Panc1 (cell line): ENCODE measurements around the gene PDE4B. TPM values are rescaled to one million over a fixed set of nuclear protein-coding genes. Genes with fewer than 3 reads are reported as not detected.
"Not testable (repeated sequence)": the region's sequence is repeated elsewhere in the genome, so short reads cannot be mapped to it uniquely, and the experiment has no call there.

ENCODE experiments used
- ATAC-seq: fragments of 200-7000 bp; cut with Tn5 transposase; 2 replicates; pipeline ENCODE4 v1.9.1; 2020; ENCODE audit warnings: mild to moderate bottlenecking, moderate library complexity
- BruUV-seq: library from RNA; stranded (reverse); fragments of 400-500 nt; replicated peaks from 2 replicates; lab custom pipeline; 2021; lab: Mats Ljungman, UMichigan
- CTCF ChIA-PET: fragments of 300-600 bp; sonication (Branson Sonifier 250); formaldehyde crosslinking; loops from one replicate; lab custom pipeline; 2022; ENCODE audit warnings: antibody characterized with exemption; lab: Charles Lee
- POLR2A ChIA-PET: fragments of 300-600 bp; sonication (Branson Sonifier 250); formaldehyde crosslinking; loops from one replicate; lab custom pipeline; 2022; ENCODE audit warnings: antibody characterized with exemption; lab: Charles Lee
- DNase-seq: peaks from one replicate; pipeline ENCODE4 v3.0.0-alpha.2; 2010; ENCODE audit warnings: low read depth, low spot score
- H3K27ac ChIP-seq: 2 replicates; pipeline ENCODE4 v1.5.1; 2011; ENCODE audit warnings: mild to moderate bottlenecking, low read length, inconsistent platforms
- H3K27me3 ChIP-seq: fragments of 200-500 bp; sonication (Bioruptor generic); 2 replicates; pipeline ENCODE4 v1.6.0; 2014; ENCODE audit warnings: low read length, inconsistent platforms; ENCODE audit not compliant: control insufficient read depth, insufficient read depth
- H3K36me3 ChIP-seq: fragments of 200-500 bp; sonication (Bioruptor generic); 2 replicates; pipeline ENCODE4 v1.5.1; 2014; ENCODE audit warnings: inconsistent platforms, mild to moderate bottlenecking, low read length, moderate library complexity; ENCODE audit not compliant: control insufficient read depth, insufficient read depth
- H3K4me1 ChIP-seq: 2 replicates; pipeline ENCODE4 v1.5.1; 2011; ENCODE audit warnings: inconsistent platforms, mild to moderate bottlenecking, low read length, moderate library complexity; ENCODE audit not compliant: control insufficient read depth, insufficient read depth
- H3K4me3 ChIP-seq, 2 experiments: 2 replicates each; pipeline ENCODE4 v1.5.1; 2011 to 2012; ENCODE audit warnings: low read depth in 2 of 2, low read length in 2 of 2, mild to moderate bottlenecking in 2 of 2, inconsistent platforms in 1 of 2, moderate library complexity in 1 of 2
- H3K9me3 ChIP-seq: fragments of 200-500 bp; sonication (Bioruptor generic); 2 replicates; pipeline ENCODE4 v1.5.1; 2014; ENCODE audit warnings: low read depth, mild to moderate bottlenecking, inconsistent platforms, low read length, moderate library complexity; ENCODE audit not compliant: control insufficient read depth, insufficient read depth
- CTCF ChIP-seq: fragments of 450-650 bp; IDR thresholded peaks from 2 replicates; pipeline ENCODE4 v1.5.1; 2017; ENCODE audit warnings: mild to moderate bottlenecking
- POLR2AphosphoS5 ChIP-seq: IDR thresholded peaks from 2 replicates; pipeline ENCODE4 v1.6.1; 2012; ENCODE audit warnings: mild to moderate bottlenecking, low read depth, low read length, moderate library complexity
- SIN3A ChIP-seq: IDR thresholded peaks from 2 replicates; pipeline ENCODE4 v1.6.1; 2012; ENCODE audit warnings: low read depth, mild to moderate bottlenecking, low read length, moderate library complexity, borderline replicate concordance; ENCODE audit not compliant: insufficient read depth
- TCF7L2 ChIP-seq: IDR thresholded peaks from 2 replicates; pipeline ENCODE4 v1.6.1; 2011; ENCODE audit warnings: mild to moderate bottlenecking, low read depth, low read length, inconsistent platforms
- in situ Hi-C: cut with HindIII; loops from 2 replicates; pipeline ENCODE4 v1.10.0; 2016; ENCODE audit warnings: low sequenced_read_pairs, low pct_unique_long_range_greater_than_20kb
- intact Hi-C: fragments of 100-400 bp; cut with micrococcal nuclease; formaldehyde crosslinking; loops from one replicate; pipeline ENCODE4 v1.10.0; 2022; ENCODE audit not compliant: unreplicated experiment
- total RNA-seq: library from RNA; stranded (reverse); gene quantifications from one replicate; pipeline ENCODE4 v1.2.1, GENCODE V29; 2021; ENCODE audit not compliant: unreplicated experiment
- TF ChIP-seq, protein P1 (sequence below), 2 experiments: IDR thresholded peaks; 2 replicates each; pipeline ENCODE4 v1.6.1; 2011 to 2012; ENCODE audit warnings: low read depth in 2 of 2, control low read depth in 1 of 2, low read length in 1 of 2, mild to moderate bottlenecking in 1 of 2, moderate library complexity in 1 of 2; ENCODE audit not compliant: insufficient read depth in 1 of 2

PDE4B gene
- total RNA-seq, 1 experiment from 2014 or later, result 0.26 TPM

DNA sequence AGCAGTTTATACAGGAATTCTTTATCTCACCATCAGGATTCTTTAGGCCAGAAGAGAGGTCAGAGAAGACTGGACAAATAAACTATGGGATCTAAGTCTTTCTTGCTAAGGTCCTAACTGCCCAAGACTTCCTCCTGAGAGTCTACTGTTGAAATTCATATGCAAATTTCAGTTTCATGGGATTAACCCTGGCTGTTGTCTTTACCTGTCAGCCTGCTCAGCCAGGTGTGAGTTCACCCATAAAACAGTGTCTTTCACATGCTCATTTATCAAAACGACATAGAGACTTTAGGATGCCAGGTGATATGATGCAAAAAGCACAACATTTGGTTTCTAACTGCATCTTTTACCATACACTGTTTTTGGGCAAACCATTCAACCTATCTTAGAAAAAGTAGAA lies 211.0 kb downstream of the PDE4B start:
- ChIA-PET POLR2A (interaction anchor here (0.7 kb wide), 1 partner anchor 288 kb away, joined by 3 read pairs; no protein-coding TSS in a partner anchor), CTCF (no interaction called here)
- Histone ChIP-seq H3K27me3 (no peaks in the 10 kb centered on the region), H3K4me1 (no peaks in the 10 kb centered on the region), H3K27ac (no peak overlapping the region), H3K4me3 (no peak overlapping the region), H3K36me3 (no peaks in the 10 kb centered on the region), H3K9me3 (no peaks in the 10 kb centered on the region)
- no TSS peak for BruUV-seq
- DNase-seq (no peak), ATAC-seq (no peak)
- intact Hi-C loops (no loop called here), in situ Hi-C loops (no loop called here)
- TF ChIP-seq POLR2AphosphoS5 (no peak), TCF7L2 (no peak), SIN3A (no peak), CTCF (no peak)
- TF ChIP-seq, protein P1, sequence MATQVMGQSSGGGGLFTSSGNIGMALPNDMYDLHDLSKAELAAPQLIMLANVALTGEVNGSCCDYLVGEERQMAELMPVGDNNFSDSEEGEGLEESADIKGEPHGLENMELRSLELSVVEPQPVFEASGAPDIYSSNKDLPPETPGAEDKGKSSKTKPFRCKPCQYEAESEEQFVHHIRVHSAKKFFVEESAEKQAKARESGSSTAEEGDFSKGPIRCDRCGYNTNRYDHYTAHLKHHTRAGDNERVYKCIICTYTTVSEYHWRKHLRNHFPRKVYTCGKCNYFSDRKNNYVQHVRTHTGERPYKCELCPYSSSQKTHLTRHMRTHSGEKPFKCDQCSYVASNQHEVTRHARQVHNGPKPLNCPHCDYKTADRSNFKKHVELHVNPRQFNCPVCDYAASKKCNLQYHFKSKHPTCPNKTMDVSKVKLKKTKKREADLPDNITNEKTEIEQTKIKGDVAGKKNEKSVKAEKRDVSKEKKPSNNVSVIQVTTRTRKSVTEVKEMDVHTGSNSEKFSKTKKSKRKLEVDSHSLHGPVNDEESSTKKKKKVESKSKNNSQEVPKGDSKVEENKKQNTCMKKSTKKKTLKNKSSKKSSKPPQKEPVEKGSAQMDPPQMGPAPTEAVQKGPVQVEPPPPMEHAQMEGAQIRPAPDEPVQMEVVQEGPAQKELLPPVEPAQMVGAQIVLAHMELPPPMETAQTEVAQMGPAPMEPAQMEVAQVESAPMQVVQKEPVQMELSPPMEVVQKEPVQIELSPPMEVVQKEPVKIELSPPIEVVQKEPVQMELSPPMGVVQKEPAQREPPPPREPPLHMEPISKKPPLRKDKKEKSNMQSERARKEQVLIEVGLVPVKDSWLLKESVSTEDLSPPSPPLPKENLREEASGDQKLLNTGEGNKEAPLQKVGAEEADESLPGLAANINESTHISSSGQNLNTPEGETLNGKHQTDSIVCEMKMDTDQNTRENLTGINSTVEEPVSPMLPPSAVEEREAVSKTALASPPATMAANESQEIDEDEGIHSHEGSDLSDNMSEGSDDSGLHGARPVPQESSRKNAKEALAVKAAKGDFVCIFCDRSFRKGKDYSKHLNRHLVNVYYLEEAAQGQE (IDR thresholded peaks at IDR 0.05; ENCODE audit: insufficient read depth in 1 of 2, low read depth in 2 of 2, low read length in 1 of 2), result no peak

DNA sequence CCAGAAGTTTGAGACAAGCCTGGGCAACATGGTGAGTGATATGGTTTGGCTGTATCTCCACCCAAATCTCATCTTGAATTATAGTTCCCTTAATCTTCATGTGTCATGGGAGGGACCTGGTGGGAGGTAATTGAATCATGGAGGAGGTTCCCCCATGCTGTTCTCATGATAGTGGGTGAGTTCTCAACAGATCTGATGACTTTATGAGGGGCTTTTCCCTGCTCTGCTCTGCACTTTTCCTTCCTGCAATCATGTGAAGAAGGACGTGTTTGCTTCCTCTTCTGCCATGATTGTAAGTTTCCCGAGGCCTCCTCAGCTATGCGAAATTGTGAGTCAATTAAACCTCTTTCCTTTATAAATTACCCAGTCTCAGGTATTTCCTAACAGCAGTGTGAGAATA lies 213.8 kb downstream of the PDE4B start:
- ATAC-seq, result not testable (repeated sequence)

GRCh38 chr1:66012106-66012784 lies 219.6 kb downstream of the PDE4B start:
- TF ChIP-seq CTCF (no peak), TCF7L2 (no peak), POLR2AphosphoS5 (no peak), SIN3A (no peak)
- TF ChIP-seq, protein P1 (IDR thresholded peaks at IDR 0.05; ENCODE audit: insufficient read depth in 1 of 2, low read depth in 2 of 2, low read length in 1 of 2), result no peak
- no peaks in the 10 kb centered on the region for H3K27me3 ChIP-seq
- in situ Hi-C loops, result no loop called here
- ChIA-PET POLR2A (no interaction called here), CTCF (no interaction called here)
- ATAC-seq, result no peak
- H3K27ac ChIP-seq, result no peak overlapping the region
- DNase-seq, result no peak
- intact Hi-C loops, result no loop called here
- BruUV-seq, result no TSS peak
- H3K4me3 ChIP-seq, result no peak overlapping the region
- H3K9me3 ChIP-seq, result no peaks in the 10 kb centered on the region
- no peaks in the 10 kb centered on the region for H3K36me3 ChIP-seq
- H3K4me1 ChIP-seq, result no peaks in the 10 kb centered on the region

More for the DNA sequence above, 213.8 kb downstream of the PDE4B start:
- H3K27ac ChIP-seq, H3K4me3 ChIP-seq, intact Hi-C loops, in situ Hi-C loops, H3K4me1 ChIP-seq, H3K27me3 ChIP-seq, POLR2A ChIA-PET, CTCF ChIA-PET, BruUV-seq, H3K9me3 ChIP-seq, DNase-seq, H3K36me3 ChIP-seq: not testable (repeated sequence)
